AG10803 (cell line): ENCODE data around the gene PSIP1.
A peak's percentile ranks its signal among the peaks of the same experiment; 100 is the strongest.
"Not testable (repeated sequence)": the region's sequence is repeated elsewhere in the genome, so short reads cannot be mapped to it uniquely, and the experiment has no call there.

ENCODE experiments used
- DNase-seq: peaks from one replicate; pipeline ENCODE4 v3.0.0; 2010; ENCODE audit warnings: low read depth
- H3K4me3 ChIP-seq: 2 replicates; pipeline ENCODE4 v1.5.1; 2011; ENCODE audit warnings: mild to moderate bottlenecking, low read length, control low read depth
- TF ChIP-seq, protein P1 (sequence below): conservative IDR thresholded peaks from 2 replicates; pipeline ENCODE4 v1.5.1; 2011; ENCODE audit warnings: mild to moderate bottlenecking, low read length, control low read depth, inconsistent platforms

The PSIP1 gene

DNA sequence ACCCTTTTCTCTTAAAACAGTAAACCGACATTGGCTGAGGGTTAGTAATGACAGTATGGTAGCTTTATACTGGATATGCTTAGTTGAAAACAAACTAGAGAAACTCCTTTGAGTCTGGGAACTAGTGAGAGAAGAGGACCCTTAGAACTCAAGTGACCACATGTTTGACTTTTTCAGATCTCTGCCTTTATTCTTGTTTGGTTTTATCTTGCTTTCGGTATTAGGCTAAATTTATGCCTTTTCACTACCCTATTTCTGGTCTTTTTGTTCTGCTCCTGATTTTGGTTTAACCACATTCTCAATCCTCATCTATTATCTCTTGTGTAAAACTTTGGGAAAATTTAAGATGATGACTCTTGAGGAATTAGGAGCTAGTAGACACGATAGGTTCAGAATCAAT lies 77.1 kb downstream of the PSIP1 start:
- no peak overlapping the region for H3K4me3 ChIP-seq
- TF ChIP-seq, protein P1, sequence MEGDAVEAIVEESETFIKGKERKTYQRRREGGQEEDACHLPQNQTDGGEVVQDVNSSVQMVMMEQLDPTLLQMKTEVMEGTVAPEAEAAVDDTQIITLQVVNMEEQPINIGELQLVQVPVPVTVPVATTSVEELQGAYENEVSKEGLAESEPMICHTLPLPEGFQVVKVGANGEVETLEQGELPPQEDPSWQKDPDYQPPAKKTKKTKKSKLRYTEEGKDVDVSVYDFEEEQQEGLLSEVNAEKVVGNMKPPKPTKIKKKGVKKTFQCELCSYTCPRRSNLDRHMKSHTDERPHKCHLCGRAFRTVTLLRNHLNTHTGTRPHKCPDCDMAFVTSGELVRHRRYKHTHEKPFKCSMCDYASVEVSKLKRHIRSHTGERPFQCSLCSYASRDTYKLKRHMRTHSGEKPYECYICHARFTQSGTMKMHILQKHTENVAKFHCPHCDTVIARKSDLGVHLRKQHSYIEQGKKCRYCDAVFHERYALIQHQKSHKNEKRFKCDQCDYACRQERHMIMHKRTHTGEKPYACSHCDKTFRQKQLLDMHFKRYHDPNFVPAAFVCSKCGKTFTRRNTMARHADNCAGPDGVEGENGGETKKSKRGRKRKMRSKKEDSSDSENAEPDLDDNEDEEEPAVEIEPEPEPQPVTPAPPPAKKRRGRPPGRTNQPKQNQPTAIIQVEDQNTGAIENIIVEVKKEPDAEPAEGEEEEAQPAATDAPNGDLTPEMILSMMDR: no peak
- DNase-seq: no peak

DNA sequence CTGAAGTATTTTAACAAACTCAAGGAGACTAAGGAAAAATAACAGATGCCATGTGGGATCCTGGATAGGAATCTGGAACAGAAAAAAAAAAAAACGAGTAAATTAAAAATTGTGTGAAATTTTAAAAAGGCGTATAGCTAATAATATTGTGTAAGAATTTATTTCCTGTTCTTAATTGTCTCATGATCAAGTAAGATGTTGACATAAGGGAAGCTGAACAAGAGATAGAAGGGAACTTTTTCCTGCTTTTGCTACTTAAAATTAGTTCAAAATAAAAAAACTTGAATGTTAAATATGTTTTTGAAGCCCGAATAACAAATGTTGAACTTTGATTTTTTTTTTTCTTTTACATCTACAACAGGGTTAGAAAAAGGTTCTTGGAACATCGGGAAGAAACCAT lies 77.6 kb downstream of the PSIP1 start:
- no peak overlapping the region for H3K4me3 ChIP-seq
- TF ChIP-seq, protein P1: no peak
- DNase-seq: no peak

DNA sequence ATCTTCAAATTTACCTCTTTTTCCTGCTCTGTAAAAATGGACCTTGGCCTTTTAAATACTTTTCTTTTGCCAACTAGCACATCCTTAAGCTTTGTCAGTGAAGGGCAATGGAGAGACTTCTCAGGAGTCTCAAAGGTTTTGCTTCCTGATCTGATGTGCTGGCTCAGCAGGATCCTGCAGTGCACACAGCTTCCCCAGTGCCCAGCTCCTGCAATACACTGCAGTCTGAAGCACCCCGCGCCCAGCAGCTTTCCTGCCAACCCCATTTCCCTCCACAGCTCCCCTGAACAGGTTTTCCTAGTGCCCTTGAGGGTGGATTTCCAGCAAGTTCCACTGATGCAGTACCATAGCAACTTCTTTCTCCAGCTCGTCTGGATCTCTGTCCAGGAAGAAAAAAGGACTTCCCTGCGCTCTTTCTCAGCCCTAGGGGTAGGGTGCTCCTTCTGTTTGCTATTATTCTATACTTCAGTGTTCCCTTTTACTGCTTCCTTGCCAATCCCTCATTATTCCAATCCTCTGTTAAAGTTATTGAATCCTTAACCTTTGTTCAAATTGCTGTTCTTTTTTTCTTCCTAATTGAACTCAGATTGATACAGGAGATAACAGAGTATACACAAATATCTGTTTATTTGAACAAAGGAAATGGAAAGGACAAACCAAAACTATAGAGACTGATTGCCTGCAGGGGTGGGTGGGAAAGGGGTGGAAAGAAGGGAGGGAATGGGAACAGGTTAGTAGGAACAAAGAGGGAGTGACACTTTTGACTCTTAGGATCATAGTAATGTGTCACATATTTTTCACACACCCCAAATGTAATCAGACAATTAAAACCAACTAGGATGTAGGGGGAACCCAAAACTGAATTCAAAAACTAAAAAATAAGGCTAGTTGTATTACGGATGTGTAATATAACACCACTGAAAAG lies 79.6 kb downstream of the PSIP1 start:
- H3K4me3 ChIP-seq: no peak overlapping the region

DNA sequence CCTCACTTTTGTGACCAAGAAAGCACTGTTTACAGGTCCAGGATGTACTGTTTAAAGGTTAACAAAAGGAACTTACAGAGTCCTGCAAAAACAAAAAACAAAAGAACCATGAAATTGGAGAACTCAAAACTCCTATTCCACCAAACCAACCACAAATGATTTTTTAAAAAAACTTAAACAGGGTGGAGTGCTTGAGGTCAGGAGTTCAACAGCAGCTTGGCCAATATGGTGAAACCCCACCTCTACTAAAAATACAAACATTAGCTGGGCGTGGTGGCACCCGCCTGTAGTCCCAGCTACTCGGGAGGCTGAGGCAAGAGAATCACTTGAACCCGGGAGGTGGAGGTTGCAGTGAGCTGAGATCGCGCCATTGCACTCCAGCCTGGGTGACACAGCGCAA lies 83.1 kb downstream of the PSIP1 start:
- not testable (repeated sequence) for H3K4me3 ChIP-seq

More for the DNA sequence above, 79.6 kb downstream of the PSIP1 start:
- DNase-seq: no peak
- TF ChIP-seq, protein P1: no peak

DNA sequence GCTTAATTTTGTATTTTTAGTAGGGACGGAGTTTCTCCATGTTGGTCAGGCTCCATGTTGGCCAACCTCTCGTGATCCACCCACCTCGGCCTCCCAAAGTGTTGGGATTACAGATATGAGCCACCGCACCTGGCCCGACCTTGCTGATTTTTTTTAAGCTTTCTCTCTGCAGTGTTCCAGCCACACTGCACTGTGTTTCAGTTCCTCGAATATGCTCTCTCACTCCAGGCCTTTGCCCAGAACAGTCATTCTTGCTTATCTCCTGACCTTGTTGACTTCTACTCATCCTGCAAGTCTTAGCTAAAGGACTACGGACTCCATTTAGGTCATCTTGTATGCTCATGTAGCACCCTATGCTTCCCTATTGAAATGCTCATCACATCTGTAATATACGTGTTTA lies 84.8 kb downstream of the PSIP1 start:
- no peak for DNase-seq
- TF ChIP-seq, protein P1: no peak
- no peak overlapping the region for H3K4me3 ChIP-seq

More for the DNA sequence above, 83.1 kb downstream of the PSIP1 start:
- DNase-seq: not testable (repeated sequence)

DNA sequence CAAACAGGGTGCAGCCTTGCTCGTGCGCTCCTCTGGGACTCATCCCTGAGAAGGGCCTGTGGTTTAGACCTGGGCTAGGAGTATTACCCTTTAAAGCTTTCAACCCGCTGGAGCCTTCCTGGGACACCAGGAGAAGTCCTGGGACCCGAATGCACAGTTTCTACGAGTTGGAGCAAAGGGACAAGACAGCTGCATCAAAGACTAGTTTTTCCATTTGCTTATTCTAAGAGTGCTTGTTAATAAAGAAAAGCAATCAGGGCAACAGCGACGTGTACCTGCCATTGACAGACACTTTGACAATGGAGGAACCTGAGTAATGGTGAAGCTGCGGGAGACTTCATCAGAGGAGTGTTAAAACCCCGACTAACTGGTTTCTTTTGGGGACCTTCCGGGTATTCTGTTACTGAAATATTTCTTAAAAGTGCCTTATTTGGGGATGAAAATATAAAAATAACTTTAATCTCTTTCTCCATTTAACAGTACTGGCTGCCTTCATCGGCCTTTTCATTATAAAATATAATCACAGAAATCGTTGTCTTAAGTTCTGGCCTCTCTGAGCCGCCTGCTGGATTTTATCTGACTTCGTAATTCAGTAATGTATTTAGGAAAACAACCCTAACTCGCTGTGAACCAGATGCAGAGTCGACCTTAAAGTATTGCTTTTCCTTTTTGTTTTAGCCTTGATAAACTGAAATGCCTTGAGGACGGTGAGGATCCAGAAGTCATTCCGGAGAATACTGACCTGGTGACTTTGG lies 87.4 kb downstream of the PSIP1 start:
- TF ChIP-seq, protein P1: peak; percentile 52
- peak; percentile 50 for DNase-seq
- H3K4me3 ChIP-seq: peak overlapping the region; percentile 96

DNA sequence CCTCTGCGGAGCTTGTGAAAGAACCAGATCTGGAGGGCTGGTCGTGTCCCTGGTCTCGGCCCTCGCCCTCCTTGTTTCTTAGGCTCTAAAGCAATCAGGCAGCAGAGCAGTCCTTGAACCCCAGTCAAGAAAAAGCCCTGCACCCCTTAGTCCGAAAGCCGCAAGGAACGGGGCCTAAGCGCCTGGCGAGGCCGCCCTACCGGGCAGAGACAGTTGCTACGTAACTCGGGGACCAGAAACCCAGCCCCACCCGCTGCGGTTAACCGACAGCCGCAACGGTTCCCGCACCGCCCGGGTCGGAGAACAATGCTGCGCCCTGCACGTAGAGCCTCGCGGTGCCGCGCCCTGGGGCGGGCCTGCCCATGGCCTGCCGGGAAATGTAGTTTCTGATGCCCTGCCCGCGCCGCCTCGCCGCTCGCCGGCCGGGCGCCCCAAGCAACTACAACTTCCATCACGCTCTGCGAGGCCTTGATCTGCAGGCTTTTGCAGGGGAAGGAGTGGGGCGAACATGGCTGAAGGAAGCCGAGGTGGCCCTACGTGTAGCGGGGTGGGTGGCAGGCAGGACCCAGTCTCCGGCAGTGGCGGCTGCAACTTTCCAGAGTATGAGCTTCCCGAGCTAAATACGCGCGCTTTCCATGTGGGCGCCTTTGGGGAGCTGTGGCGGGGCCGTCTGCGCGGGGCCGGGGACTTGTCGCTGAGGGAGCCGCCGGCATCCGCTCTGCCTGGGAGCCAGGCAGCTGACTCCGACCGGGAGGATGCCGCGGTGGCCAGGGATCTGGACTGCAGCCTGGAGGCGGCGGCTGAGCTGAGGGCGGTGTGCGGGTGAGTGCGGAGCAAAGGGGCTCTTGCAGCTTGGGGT lies 88.2 kb downstream of the PSIP1 start, which contains the start of gene SNAPC3:
Gene SNAPC3, plus strand, starts transcription at position 505 of the 859 bp plus-strand sequence. Its CDS starts 4 bp downstream, at position 509.
- H3K4me3 ChIP-seq: peak within 1 kb of the TSS; percentile 96
- TF ChIP-seq, protein P1: no peak; the same call in 1 of the 2 replicates
- DNase-seq: peak; percentile 95
